ENCODE results near the gene SCAPER.
"Not testable (repeated sequence)": the region's sequence is repeated elsewhere in the genome, so short reads cannot be mapped to it uniquely, and the experiment has no call there.

SCAPER gene

DNA sequence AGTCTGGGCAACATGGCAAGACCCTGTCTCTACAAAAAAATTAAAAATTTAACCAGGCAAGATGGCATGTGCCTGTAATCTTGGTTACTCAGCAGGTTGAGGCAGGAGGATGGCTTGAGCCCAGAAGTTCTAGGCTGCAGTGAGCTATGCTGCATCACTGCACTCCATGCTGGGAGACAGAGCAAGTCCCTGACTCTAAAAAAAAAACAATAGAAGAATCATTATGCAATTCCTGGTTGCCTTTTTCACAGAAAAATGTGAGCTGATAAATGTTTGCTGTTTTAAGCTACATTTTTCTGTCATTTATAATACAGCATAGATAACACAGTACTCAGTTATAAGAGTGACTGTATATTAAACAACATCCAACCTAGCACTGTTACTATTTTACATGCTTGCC is 148.8 kb downstream of the SCAPER start:
- TF ChIP-seq, protein P1, sequence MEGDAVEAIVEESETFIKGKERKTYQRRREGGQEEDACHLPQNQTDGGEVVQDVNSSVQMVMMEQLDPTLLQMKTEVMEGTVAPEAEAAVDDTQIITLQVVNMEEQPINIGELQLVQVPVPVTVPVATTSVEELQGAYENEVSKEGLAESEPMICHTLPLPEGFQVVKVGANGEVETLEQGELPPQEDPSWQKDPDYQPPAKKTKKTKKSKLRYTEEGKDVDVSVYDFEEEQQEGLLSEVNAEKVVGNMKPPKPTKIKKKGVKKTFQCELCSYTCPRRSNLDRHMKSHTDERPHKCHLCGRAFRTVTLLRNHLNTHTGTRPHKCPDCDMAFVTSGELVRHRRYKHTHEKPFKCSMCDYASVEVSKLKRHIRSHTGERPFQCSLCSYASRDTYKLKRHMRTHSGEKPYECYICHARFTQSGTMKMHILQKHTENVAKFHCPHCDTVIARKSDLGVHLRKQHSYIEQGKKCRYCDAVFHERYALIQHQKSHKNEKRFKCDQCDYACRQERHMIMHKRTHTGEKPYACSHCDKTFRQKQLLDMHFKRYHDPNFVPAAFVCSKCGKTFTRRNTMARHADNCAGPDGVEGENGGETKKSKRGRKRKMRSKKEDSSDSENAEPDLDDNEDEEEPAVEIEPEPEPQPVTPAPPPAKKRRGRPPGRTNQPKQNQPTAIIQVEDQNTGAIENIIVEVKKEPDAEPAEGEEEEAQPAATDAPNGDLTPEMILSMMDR (IDR thresholded peaks at IDR 0.05; ENCODE audit: control insufficient read depth, extremely low read depth, insufficient read depth), result no peak
- no peak overlapping the region for H3K4me3 ChIP-seq (ENCODE audit: low read depth, low read length)
- no peak for DNase-seq (ENCODE audit: low read depth)

DNA sequence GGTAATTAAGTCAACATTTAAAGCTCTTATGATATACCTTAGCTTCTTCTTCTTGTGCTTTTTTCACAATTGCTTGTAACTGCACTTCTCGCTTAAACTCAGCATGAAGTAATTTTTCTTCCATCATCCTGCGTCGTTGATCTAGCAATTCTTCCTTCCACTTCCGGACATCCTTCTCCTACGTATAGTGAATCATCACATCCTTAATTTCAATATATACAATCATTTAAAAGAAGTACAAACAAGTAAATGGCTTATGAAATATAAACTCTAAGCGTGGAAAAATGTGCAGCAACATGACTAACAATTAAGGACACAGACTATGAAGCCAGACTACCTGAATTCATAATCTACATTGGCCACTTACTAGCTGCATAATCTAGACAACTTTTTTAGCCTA is 151.4 kb downstream of the SCAPER start:
- TF ChIP-seq, protein P1 (IDR thresholded peaks at IDR 0.05; ENCODE audit: control insufficient read depth, extremely low read depth, insufficient read depth), result no peak
- no peak overlapping the region for H3K4me3 ChIP-seq (ENCODE audit: low read depth, low read length)
- no peak for DNase-seq (ENCODE audit: low read depth)

DNA sequence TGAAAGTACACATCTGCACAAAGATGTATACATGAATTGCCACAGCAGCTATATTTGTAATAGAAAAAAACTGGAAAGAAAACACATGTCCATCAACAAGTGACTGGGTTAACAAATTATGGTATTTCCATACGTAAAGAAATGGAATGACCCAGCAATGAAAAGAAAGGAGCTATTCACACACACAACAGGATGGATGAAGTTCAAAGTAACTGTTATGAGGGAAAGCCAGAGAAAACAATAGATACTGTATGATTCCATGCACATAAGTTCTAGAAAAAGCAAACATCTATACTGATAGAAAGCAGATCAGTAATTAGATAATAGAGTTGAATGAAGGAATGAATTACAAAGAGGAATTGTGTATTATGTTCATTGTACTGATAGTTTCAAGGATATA is 152.0 kb downstream of the SCAPER start:
- TF ChIP-seq, protein P1 (IDR thresholded peaks at IDR 0.05; ENCODE audit: control insufficient read depth, extremely low read depth, insufficient read depth), result no peak
- DNase-seq (ENCODE audit: low read depth), result no peak
- no peak overlapping the region for H3K4me3 ChIP-seq (ENCODE audit: low read depth, low read length)

DNA sequence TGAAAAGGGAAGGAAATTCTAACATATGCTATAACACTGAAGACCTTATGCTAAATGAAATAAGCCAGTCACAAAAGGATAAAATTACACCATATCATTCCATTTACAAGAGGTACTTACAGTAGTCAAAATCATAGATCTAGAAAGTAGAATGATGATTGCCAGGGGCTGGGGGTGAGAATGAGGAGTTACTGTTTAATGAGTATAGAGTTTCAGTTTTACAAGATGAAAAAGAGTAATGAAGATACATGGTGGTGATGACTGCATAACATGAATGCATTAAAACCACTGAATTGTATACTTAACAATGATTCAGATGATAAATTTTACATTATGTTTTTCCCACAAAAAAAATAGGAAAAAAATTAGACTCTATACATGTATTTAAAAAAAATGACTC is 152.6 kb downstream of the SCAPER start:
- no peak overlapping the region for H3K4me3 ChIP-seq (ENCODE audit: low read depth, low read length)
- no peak for DNase-seq (ENCODE audit: low read depth)
- TF ChIP-seq, protein P1 (IDR thresholded peaks at IDR 0.05; ENCODE audit: control insufficient read depth, extremely low read depth, insufficient read depth), result no peak

DNA sequence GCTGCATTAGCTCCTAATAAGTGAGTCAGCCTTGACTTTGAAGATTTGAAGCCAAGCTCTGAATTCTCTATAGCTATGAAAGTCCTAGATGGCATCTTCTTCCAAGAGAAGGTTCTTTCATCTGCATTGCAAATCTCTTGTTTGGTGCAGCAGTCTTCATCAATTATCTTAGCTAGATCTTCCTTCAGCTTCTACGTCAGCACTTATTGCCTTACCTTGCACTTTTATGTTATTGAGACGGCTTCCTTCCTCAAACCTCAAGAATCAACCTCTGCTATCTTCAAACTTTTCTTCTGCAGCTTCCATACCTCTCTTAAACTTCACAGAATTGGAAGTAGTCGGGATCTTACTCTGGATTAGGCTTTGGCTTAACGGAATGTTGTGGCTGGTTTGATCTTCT is 167.6 kb downstream of the SCAPER start:
- TF ChIP-seq, protein P1 (IDR thresholded peaks at IDR 0.05; ENCODE audit: control insufficient read depth, extremely low read depth, insufficient read depth), result no peak
- no peak for DNase-seq (ENCODE audit: low read depth)
- H3K4me3 ChIP-seq (ENCODE audit: low read depth, low read length), result no peak overlapping the region

DNA sequence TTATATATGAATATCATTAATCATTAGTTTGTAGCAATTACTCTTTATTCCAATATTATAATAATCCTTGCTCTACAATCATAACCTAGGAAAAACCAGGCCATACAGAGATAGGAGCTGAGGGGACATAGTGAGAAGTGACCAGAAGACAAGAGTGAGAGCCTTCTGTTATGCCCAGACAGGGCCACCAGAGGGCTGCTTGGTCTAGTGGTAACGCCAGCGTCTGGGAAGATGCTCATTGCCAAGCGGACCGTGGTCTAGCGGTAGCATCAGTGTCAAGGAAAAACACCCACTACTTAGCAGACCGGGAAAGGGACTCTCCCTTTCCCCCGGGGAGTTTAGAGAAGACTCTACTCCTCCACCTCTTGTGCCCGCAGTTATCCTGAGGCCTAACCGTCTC is 172.8 kb downstream of the SCAPER start:
- TF ChIP-seq, protein P1 (IDR thresholded peaks at IDR 0.05; ENCODE audit: control insufficient read depth, extremely low read depth, insufficient read depth), result peak; percentile 16; the same call in 1 of the 2 replicates
- not testable (repeated sequence) for DNase-seq (ENCODE audit: low read depth); H3K4me3 ChIP-seq (ENCODE audit: low read depth, low read length)

DNA sequence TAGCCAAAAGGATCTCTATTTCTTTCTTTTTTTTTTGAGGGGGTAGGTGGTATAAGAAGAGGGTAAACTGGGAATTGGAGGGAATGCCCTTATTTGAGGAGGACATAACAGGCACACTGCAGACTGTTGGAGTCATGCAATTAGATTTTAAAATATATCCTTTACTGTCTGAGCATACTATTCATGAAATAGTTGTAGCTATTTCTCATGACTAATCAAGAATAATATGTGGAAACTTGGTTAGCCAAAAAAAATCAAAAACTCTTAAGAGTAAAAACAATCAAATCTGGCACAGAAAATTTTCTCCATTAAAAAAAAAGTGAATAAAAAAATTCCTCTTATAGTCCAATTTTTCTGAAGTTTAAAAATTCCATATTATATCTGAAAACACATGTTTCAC is 174.9 kb downstream of the SCAPER start:
- no peak for DNase-seq (ENCODE audit: low read depth)
- TF ChIP-seq, protein P1 (IDR thresholded peaks at IDR 0.05; ENCODE audit: control insufficient read depth, extremely low read depth, insufficient read depth), result no peak
- no peak overlapping the region for H3K4me3 ChIP-seq (ENCODE audit: low read depth, low read length)
